Panc1 (cell line): ENCODE measurements around the gene PTGDR2. TPM values are rescaled to one million over a fixed set of nuclear protein-coding genes. Genes with fewer than 3 reads are reported as not detected.

Source experiments
- ATAC-seq: fragments of 200-7000 bp; cut with Tn5 transposase; 2 replicates; pipeline ENCODE4 v1.9.1; 2020; ENCODE audit warnings: mild to moderate bottlenecking, moderate library complexity
- BruUV-seq: library from RNA; stranded (reverse); fragments of 400-500 nt; replicated peaks from 2 replicates; lab custom pipeline; 2021; lab: Mats Ljungman, UMichigan
- CTCF ChIA-PET: fragments of 300-600 bp; sonication (Branson Sonifier 250); formaldehyde crosslinking; loops from one replicate; lab custom pipeline; 2022; ENCODE audit warnings: antibody characterized with exemption; lab: Charles Lee
- POLR2A ChIA-PET: fragments of 300-600 bp; sonication (Branson Sonifier 250); formaldehyde crosslinking; loops from one replicate; lab custom pipeline; 2022; ENCODE audit warnings: antibody characterized with exemption; lab: Charles Lee
- DNase-seq: peaks from one replicate; pipeline ENCODE4 v3.0.0-alpha.2; 2010; ENCODE audit warnings: low read depth, low spot score
- H3K27ac ChIP-seq: 2 replicates; pipeline ENCODE4 v1.5.1; 2011; ENCODE audit warnings: mild to moderate bottlenecking, low read length, inconsistent platforms
- H3K27me3 ChIP-seq: fragments of 200-500 bp; sonication (Bioruptor generic); 2 replicates; pipeline ENCODE4 v1.6.0; 2014; ENCODE audit warnings: low read length, inconsistent platforms; ENCODE audit not compliant: control insufficient read depth, insufficient read depth
- H3K36me3 ChIP-seq: fragments of 200-500 bp; sonication (Bioruptor generic); 2 replicates; pipeline ENCODE4 v1.5.1; 2014; ENCODE audit warnings: inconsistent platforms, mild to moderate bottlenecking, low read length, moderate library complexity; ENCODE audit not compliant: control insufficient read depth, insufficient read depth
- H3K4me1 ChIP-seq: 2 replicates; pipeline ENCODE4 v1.5.1; 2011; ENCODE audit warnings: inconsistent platforms, mild to moderate bottlenecking, low read length, moderate library complexity; ENCODE audit not compliant: control insufficient read depth, insufficient read depth
- H3K4me3 ChIP-seq, 2 experiments: 2 replicates each; pipeline ENCODE4 v1.5.1; 2011 to 2012; ENCODE audit warnings: low read depth in 2 of 2, low read length in 2 of 2, mild to moderate bottlenecking in 2 of 2, inconsistent platforms in 1 of 2, moderate library complexity in 1 of 2
- H3K9me3 ChIP-seq: fragments of 200-500 bp; sonication (Bioruptor generic); 2 replicates; pipeline ENCODE4 v1.5.1; 2014; ENCODE audit warnings: low read depth, mild to moderate bottlenecking, inconsistent platforms, low read length, moderate library complexity; ENCODE audit not compliant: control insufficient read depth, insufficient read depth
- POLR2AphosphoS5 ChIP-seq: IDR thresholded peaks from 2 replicates; pipeline ENCODE4 v1.6.1; 2012; ENCODE audit warnings: mild to moderate bottlenecking, low read depth, low read length, moderate library complexity
- SIN3A ChIP-seq: IDR thresholded peaks from 2 replicates; pipeline ENCODE4 v1.6.1; 2012; ENCODE audit warnings: low read depth, mild to moderate bottlenecking, low read length, moderate library complexity, borderline replicate concordance; ENCODE audit not compliant: insufficient read depth
- TCF7L2 ChIP-seq: IDR thresholded peaks from 2 replicates; pipeline ENCODE4 v1.6.1; 2011; ENCODE audit warnings: mild to moderate bottlenecking, low read depth, low read length, inconsistent platforms
- in situ Hi-C: cut with HindIII; loops from 2 replicates; pipeline ENCODE4 v1.10.0; 2016; ENCODE audit warnings: low sequenced_read_pairs, low pct_unique_long_range_greater_than_20kb
- intact Hi-C: fragments of 100-400 bp; cut with micrococcal nuclease; formaldehyde crosslinking; loops from one replicate; pipeline ENCODE4 v1.10.0; 2022; ENCODE audit not compliant: unreplicated experiment
- total RNA-seq: library from RNA; stranded (reverse); gene quantifications from one replicate; pipeline ENCODE4 v1.2.1, GENCODE V29; 2021; ENCODE audit not compliant: unreplicated experiment
- TF ChIP-seq, protein P1 (sequence below): fragments of 450-650 bp; IDR thresholded peaks from 2 replicates; pipeline ENCODE4 v1.5.1; 2017; ENCODE audit warnings: mild to moderate bottlenecking
- TF ChIP-seq, protein P2 (sequence below), 2 experiments: IDR thresholded peaks; 2 replicates each; pipeline ENCODE4 v1.6.1; 2011 to 2012; ENCODE audit warnings: low read depth in 2 of 2, control low read depth in 1 of 2, low read length in 1 of 2, mild to moderate bottlenecking in 1 of 2, moderate library complexity in 1 of 2; ENCODE audit not compliant: insufficient read depth in 1 of 2

Gene PTGDR2
- total RNA-seq, 1 experiment from 2014 or later = not detected

DNA sequence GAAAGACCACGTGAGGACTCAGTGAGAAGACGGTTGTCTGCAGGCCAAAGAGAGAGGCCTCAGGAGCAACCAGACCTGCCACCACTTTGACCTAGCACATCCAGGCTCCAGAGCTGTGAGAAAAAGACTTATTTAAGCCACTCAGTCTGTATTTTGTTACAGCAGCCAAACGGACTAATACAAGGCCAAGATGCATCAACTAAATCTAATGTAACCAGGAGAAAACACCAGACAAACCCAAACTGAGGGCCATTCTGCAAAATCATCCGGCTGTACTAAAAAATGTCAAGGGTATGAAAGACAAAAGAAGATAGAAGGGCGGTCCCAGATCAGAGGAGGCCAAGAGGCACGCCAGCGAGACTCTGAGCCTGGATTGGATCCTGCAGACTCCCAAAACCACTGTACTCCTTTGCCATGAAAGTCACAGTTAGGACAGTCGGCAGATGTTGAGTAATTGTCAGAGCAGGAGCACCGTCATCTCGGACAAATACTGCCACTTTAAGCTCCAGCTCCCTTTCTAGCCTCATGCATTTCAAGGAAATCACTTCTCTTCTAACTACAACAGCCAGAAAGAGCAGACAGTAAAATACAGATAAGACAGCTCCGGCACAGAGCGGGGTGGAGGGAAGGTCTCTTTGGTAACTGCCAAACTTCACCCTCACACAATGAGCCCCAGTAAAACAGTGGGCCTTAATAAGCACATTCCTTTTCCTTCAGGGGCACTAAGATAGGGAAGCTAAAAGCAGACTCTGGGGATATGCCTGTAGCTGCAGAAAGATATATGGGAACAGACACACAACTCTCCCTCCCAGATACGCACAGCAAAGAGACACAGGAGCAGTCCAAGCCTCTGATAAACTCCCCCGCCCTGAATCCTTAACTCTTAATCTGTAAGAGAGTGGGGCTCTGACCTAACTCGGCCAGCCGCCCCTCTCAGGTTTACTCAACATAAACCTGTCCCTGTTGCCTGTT is 8.1 kb upstream of the PTGDR2 start:
- no peaks in the 10 kb centered on the region for H3K9me3 ChIP-seq
- H3K4me3 ChIP-seq = no peak overlapping the region
- no peaks in the 10 kb centered on the region for H3K4me1 ChIP-seq
- no peaks in the 10 kb centered on the region for H3K36me3 ChIP-seq
- intact Hi-C loops = no loop called here
- in situ Hi-C loops = no loop called here
- H3K27me3 ChIP-seq = no peaks in the 10 kb centered on the region
- CTCF ChIA-PET = no interaction called here
- POLR2A ChIA-PET = no interaction called here
- BruUV-seq = no TSS peak
- TF ChIP-seq, protein P1, sequence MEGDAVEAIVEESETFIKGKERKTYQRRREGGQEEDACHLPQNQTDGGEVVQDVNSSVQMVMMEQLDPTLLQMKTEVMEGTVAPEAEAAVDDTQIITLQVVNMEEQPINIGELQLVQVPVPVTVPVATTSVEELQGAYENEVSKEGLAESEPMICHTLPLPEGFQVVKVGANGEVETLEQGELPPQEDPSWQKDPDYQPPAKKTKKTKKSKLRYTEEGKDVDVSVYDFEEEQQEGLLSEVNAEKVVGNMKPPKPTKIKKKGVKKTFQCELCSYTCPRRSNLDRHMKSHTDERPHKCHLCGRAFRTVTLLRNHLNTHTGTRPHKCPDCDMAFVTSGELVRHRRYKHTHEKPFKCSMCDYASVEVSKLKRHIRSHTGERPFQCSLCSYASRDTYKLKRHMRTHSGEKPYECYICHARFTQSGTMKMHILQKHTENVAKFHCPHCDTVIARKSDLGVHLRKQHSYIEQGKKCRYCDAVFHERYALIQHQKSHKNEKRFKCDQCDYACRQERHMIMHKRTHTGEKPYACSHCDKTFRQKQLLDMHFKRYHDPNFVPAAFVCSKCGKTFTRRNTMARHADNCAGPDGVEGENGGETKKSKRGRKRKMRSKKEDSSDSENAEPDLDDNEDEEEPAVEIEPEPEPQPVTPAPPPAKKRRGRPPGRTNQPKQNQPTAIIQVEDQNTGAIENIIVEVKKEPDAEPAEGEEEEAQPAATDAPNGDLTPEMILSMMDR = no peak
- TF ChIP-seq, protein P2, sequence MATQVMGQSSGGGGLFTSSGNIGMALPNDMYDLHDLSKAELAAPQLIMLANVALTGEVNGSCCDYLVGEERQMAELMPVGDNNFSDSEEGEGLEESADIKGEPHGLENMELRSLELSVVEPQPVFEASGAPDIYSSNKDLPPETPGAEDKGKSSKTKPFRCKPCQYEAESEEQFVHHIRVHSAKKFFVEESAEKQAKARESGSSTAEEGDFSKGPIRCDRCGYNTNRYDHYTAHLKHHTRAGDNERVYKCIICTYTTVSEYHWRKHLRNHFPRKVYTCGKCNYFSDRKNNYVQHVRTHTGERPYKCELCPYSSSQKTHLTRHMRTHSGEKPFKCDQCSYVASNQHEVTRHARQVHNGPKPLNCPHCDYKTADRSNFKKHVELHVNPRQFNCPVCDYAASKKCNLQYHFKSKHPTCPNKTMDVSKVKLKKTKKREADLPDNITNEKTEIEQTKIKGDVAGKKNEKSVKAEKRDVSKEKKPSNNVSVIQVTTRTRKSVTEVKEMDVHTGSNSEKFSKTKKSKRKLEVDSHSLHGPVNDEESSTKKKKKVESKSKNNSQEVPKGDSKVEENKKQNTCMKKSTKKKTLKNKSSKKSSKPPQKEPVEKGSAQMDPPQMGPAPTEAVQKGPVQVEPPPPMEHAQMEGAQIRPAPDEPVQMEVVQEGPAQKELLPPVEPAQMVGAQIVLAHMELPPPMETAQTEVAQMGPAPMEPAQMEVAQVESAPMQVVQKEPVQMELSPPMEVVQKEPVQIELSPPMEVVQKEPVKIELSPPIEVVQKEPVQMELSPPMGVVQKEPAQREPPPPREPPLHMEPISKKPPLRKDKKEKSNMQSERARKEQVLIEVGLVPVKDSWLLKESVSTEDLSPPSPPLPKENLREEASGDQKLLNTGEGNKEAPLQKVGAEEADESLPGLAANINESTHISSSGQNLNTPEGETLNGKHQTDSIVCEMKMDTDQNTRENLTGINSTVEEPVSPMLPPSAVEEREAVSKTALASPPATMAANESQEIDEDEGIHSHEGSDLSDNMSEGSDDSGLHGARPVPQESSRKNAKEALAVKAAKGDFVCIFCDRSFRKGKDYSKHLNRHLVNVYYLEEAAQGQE (IDR thresholded peaks at IDR 0.05; ENCODE audit: insufficient read depth in 1 of 2, low read depth in 2 of 2, low read length in 1 of 2) = no peak
- DNase-seq (no peak), ATAC-seq (no peak)
- H3K27ac ChIP-seq = no peak overlapping the region

DNA sequence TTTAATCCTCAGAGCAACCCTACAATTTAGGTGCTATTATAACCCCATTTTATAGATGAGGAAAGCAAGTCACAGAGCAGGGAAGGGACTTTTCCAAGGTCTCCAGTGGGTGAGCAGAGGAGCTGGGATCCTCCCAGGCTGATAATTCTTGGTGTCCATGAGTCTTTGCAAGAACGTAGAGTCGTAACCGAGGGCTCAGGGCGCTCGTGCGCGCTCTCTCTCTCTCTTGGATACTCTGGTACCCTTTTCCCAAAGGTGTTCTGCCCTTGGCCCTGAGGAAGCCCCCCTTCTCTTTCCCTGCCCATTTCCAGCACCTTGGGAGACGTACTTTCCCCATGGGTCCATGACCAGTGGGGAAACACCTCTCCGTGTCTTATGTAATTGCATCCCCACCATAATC is 6.4 kb upstream of the PTGDR2 start:
- Histone ChIP-seq H3K27ac (no peak overlapping the region), H3K9me3 (no peaks in the 10 kb centered on the region), H3K4me1 (no peaks in the 10 kb centered on the region), H3K36me3 (no peaks in the 10 kb centered on the region), H3K27me3 (no peaks in the 10 kb centered on the region), H3K4me3 (no peak overlapping the region)
- TF ChIP-seq TCF7L2 (no peak), POLR2AphosphoS5 (no peak), SIN3A (no peak)
- TF ChIP-seq, protein P1 = no peak
- TF ChIP-seq, protein P2 (IDR thresholded peaks at IDR 0.05; ENCODE audit: insufficient read depth in 1 of 2, low read depth in 2 of 2, low read length in 1 of 2) = no peak
- intact Hi-C loops = no loop called here
- DNase-seq = no peak
- ATAC-seq = no peak
- ChIA-PET POLR2A (no interaction called here), CTCF (no interaction called here)
- in situ Hi-C loops = no loop called here
- no TSS peak for BruUV-seq
